GM12872 (cell line): ENCODE data around the gene THSD4.
A peak's percentile ranks its signal among the peaks of the same experiment; 100 is the strongest.

Source experiments
- TF ChIP-seq, protein P1 (sequence below): IDR thresholded peaks from 3 replicates; pipeline ENCODE4 v1.5.1; 2011; ENCODE audit warnings: low read depth, mild to moderate bottlenecking, low read length, moderate library complexity; ENCODE audit not compliant: insufficient read depth

The THSD4 gene

DNA sequence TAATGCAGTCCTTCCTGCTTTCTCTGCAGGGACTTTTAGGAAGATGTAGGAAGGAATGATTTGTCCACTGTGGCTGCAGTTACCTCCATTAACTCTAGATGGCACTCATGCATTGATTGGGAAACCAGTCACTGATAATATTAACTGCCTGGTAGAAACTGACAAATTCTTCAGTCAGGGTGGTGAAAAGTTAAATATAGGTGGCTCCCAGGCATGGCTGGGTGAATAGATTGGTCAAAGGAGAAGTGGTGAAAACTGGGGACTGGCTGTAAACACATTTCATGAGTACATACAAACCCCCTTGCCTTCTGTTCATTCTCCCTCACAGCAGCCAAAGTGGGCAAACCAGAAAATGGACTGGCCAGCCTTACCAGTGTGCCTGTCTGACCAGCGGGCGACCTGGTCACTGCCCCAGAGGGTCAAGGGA is 333.4 kb downstream of the THSD4 start:
- TF ChIP-seq, protein P1, sequence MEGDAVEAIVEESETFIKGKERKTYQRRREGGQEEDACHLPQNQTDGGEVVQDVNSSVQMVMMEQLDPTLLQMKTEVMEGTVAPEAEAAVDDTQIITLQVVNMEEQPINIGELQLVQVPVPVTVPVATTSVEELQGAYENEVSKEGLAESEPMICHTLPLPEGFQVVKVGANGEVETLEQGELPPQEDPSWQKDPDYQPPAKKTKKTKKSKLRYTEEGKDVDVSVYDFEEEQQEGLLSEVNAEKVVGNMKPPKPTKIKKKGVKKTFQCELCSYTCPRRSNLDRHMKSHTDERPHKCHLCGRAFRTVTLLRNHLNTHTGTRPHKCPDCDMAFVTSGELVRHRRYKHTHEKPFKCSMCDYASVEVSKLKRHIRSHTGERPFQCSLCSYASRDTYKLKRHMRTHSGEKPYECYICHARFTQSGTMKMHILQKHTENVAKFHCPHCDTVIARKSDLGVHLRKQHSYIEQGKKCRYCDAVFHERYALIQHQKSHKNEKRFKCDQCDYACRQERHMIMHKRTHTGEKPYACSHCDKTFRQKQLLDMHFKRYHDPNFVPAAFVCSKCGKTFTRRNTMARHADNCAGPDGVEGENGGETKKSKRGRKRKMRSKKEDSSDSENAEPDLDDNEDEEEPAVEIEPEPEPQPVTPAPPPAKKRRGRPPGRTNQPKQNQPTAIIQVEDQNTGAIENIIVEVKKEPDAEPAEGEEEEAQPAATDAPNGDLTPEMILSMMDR, result peak; percentile 89

DNA sequence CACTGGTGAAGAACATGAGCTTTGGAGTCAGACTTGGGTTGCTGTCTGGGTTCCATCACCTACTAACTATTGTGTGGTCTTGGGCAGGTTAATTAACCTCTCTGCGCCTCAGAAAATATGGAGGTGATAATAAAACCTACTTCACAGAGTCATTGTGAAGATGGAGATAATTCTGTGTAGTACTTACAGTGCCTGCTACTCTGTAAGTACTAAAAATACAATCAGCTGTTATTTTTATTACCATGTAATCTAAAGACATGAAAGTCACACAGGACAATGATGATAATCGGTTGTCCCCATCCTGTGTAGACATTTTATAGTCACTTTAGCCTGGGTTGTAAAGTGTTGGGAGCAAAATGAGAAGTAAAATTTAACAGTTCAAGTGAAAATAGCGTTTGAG is 334.1 kb downstream of the THSD4 start:
- TF ChIP-seq, protein P1, result no peak

DNA sequence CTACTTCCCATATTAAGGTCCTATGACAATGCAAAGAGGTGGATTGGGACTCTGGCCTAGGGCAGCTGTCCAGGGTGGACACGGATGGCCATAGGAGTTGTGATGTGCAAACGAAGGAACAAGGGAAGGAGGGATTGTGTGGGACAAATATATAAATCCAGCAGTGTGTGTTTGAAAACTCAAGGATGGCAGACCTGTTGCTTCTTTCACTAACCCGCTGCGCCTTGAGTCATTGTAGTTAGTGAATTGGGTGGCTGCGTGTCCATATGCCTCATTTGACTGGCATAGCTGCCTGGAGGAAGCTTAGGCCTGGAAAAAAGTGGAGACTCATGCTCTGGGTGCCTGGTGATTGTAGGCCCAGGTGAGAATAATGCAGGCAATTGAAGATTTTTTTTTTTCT is 334.7 kb downstream of the THSD4 start:
- TF ChIP-seq, protein P1, result no peak

DNA sequence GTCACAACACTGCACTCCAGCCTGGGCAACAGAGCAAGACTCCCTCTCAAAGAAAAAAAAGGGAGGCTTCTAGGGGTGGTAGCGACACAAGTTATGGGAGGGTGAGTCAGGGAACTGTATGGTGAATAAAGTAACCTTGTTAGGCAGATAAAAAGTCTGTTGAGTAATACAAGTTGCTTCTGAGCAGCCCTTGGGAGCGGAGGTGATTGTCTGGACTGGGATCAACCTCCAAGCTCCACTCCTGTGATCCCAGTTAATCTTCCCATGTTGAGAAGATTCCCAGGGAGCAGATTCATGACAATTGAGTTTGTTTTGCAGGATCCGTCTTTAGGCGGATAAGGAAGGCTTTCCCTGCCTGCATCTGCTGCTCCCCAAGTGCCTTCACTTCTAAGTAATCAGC is 335.9 kb downstream of the THSD4 start:
- TF ChIP-seq, protein P1, result no peak

DNA sequence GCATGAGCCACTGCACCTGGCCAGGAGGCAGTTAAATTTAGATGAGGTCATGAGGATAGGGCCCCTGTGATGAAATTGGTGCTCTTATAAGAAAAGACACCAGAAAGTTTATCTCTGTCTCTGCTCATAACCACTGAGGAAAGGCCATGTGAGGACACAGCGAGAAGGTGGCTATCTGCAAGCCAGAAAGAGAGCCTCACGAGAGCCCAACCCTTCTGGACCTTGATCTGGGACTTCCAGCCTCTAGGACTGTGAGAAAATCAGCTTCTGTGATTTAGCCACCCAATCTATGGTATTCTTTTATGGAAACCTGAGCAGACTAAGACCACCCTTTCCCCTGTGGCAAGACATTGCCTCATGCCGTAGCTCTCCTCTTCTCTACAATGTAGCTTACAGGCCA is 337.6 kb downstream of the THSD4 start:
- TF ChIP-seq, protein P1, result no peak

DNA sequence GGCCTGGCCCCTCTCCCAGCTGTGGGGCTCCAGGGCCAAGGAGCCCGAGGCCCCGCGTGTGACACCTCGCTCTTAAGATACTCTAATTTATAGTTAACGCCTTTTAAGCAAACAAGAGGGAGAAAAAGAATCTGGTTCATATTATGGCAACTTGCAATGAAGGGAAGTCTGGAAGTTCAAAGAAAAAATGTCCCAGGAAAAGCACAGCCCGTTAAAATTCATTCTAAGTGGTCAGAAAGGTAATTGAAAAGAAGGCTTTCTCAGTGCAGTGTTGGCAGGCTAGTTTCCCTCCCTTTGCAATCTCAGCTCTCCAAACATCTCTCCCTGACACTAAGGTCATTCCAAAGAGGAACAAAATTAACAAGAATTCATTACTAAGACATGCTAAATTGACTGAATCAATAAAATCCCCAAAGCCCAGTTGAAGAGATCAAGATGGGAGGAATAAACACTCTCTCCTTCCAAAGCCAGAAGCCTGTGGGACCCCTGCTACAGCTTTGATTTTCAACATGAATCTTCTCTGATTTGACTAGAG is 339.3 kb downstream of the THSD4 start:
- TF ChIP-seq, protein P1, result no peak

DNA sequence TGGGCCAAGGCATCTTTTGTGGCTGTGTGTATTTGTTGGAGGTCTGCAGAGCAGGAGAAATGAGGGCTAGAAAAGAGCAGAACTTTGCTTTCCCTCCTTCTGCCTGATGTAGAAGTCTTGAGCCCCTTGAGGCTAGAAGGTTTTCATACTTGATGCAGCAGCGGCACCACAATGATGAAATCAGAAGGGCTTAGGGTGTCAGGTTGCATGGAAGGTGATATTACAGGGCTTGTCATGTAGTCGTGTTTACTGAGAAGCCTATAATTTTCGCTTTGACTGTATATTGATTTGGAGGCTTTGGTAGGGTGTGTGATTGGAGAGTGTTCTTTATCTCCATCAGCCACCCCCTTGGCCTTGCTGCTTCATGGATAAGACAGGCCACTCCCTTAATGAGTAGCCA is 339.8 kb downstream of the THSD4 start:
- TF ChIP-seq, protein P1, result no peak
